GM19395 (cell line): ENCODE results near the gene UFD1.
A peak's percentile ranks its signal among the peaks of the same experiment; 100 is the strongest.

Experiments used
- ATAC-seq: cut with Tn5 transposase; IDR thresholded peaks from one replicate; pipeline ENCODE4 v1.9.1; 2021; ENCODE audit warnings: mild to moderate bottlenecking, moderate library complexity; ENCODE audit not compliant: unreplicated experiment

The UFD1 gene

DNA sequence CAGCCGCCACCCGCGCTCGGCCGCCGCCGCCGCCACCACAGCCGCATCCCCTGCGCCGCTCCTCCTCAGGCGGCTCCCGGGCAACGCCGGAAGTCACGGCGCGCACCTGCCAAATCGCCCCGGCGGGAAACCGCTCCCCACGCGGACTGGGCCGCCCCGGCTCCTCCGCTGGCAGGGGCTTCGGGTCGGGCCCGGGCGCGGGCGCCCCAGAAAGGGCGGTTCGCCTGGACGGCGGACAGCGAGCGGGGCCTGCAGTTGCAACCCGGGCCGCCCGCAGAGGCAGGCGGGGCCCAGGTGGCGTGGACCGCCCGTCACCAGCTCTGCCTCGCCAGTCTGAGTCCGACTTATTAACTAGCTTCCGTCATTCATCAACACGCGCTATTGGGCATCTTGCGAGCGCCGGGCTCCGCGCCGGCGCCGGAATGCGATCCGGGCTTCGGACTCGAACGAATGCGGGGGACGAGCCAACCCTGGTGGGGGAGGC, 47.3 kb downstream of the UFD1 start, which contains the start of gene HIRA:
Gene HIRA, minus strand, starts transcription at position 85 of the 484 bp plus-strand sequence. CDS start 257 bp downstream, outside the sequence.
- peak; percentile 47 for ATAC-seq

DNA sequence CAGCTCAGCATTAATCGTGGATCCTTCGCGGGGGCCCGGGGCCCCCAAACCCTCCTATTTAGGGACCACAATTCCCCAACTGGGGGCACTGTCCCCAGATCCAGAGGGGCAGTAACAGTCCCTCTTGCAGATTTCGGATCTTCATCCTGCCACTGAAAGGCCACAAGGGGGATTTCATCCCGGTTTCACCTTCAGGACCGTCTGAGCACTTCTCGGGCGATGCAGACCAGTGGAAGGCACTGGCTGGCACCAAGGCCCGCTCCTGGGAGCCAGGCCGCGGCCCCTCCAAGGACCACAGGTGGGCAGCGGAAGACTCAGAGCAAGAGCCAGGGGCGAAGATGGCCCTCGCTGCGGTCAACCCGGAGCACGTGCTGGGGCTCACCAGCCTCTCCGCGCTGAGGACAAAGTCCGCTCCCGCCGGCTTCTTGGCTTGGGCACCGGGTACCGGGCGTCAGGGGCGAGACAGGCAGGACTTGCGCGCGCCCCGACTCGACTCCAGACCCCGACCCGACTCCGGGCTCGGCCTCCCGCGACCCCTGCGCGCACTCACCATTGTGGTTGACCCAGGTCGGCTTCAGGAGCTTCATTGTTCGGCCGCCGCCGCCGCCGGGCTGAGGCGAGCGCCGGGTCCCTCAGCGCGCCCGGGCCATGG, 48.0 kb downstream of the UFD1 start:
- ATAC-seq, result peak; percentile 10

- ATAC-seq, result no peak
Observed at GRCh38 chr22:19429950-19430889, 48.8 kb downstream of the UFD1 start.

GRCh38 chr22:19424186-19424500, 54.9 kb downstream of the UFD1 start:
- ATAC-seq, result no peak

GRCh38 chr22:19422440-19423301, 56.3 kb downstream of the UFD1 start:
- no peak for ATAC-seq

- no peak for ATAC-seq
Observed at GRCh38 chr22:19420321-19420720, 58.7 kb downstream of the UFD1 start.

- ATAC-seq, result peak; percentile 73
Observed at GRCh38 chr22:19419464-19420178, 59.4 kb downstream of the UFD1 start.

- ATAC-seq, result no peak
Observed at GRCh38 chr22:19419086-19419463, 59.9 kb downstream of the UFD1 start.

GRCh38 chr22:19412923-19413322, 66.1 kb downstream of the UFD1 start:
- ATAC-seq, result no peak

DNA sequence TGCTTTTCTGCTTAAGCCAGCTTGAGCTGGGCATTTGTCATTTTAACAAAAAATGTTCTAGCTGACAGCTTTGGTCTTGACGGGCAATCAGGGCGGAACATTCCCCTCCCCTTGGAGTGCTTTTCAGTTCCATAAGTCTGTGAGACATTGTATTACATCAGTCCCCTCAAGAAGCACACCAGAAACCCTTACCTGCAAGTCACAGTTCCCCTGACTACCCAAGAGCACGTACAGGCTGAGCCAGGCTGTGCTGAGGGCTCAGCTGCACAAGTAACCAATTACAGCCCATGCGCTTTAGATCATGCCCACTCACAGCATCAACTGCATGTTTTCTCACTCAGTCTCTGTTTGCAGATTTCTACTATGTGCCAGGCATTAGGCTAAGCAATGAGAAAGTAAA, 66.5 kb downstream of the UFD1 start:
- no peak for ATAC-seq

GRCh38 chr22:19411690-19412045, 67.3 kb downstream of the UFD1 start:
- ATAC-seq, result no peak

GRCh38 chr22:19410941-19411689, 67.9 kb downstream of the UFD1 start:
- no peak for ATAC-seq

DNA sequence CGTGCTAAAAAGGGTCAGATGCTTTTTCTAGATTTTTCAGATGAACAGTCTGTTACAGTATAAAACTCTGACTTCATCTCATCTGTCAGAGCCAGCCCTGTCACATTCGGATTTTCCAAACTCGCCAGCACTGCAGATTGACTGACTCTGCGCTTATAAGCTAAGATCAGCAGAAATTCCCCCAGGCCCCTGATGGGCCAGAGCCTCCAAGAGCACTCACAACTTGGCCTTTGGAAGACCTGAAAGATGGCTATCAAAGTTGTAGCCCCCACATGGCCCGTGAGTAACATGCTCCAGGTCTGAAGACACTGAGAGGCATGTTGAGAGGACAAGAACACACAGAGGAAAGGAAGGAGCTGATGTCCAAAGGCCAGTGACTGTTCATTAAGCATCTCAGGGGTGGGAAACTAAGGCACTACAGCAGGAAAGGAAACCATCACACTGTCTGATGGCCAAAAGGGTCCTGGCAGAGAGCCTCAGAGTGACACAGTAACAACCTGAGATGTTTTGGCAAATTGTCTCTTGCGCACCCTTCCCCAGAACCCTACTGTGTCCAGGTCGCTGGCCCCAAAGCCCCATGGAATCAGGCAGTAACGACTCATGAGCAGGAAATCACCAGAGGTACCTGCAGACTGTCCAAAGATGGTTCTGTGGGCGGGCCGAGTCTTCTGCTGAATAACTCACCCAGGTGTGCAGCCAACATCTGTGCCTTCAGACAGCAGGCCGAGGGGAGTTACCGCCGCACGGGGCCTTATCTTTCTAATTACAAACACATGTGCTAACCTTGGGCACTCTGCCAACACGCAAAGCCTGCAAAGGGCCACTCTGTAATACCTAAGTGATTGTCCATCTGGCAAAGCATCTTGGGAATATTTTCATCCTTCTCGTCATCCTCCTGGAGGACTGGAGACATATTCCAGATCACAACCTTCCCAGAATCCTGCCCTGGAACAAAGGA, 71.1 kb downstream of the UFD1 start:
- ATAC-seq, result no peak

DNA sequence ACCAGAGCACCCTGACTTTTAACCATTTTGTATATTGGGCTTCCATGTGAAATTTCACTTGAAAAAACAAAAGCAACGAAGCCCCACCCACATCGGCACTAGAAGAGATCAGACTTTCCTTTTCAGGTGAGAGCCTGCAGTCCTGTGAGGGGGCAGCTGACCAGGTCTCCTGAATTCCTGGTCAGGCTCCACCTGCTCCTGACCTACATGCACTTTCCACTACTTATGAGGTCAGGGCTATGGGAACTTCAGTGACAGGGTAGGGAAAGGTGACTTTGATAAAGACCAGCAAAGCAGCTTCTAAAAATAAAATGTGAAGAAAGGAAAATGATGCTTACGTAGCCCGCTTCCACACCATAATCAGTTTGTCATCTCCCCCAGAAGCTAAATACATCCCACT, 72.1 kb downstream of the UFD1 start:
- ATAC-seq, result no peak

GRCh38 chr22:19406281-19406811, 72.6 kb downstream of the UFD1 start:
- no peak for ATAC-seq

- no peak for ATAC-seq
Observed at GRCh38 chr22:19405652-19406051, 73.3 kb downstream of the UFD1 start.

GRCh38 chr22:19405133-19405532, 73.9 kb downstream of the UFD1 start:
- ATAC-seq, result no peak

- ATAC-seq, result no peak
Observed at GRCh38 chr22:19404676-19405075, 74.3 kb downstream of the UFD1 start.
